H9 (cell line): ENCODE measurements around the gene ADAMTS17. TPM values are rescaled to one million over a fixed set of nuclear protein-coding genes. Genes with fewer than 3 reads are reported as not detected.

Source experiments
- DNase-seq: peaks from one replicate; pipeline ENCODE4 v3.0.0-alpha.2; 2017
- H2AFZ ChIP-seq: one replicate; pipeline ENCODE4 v1.6.1; 2013; ENCODE audit warnings: mild to moderate bottlenecking, low read length, control low read depth, moderate library complexity
- H2AK5ac ChIP-seq: 2 replicates; pipeline ENCODE4 v1.6.1; 2013; ENCODE audit warnings: low read length, control low read depth, mixed read lengths; ENCODE audit not compliant: insufficient read length
- H2BK120ac ChIP-seq: one replicate; pipeline ENCODE4 v1.6.1; 2013; ENCODE audit warnings: low read depth, mild to moderate bottlenecking, low read length, control low read depth, inconsistent platforms; ENCODE audit not compliant: poor library complexity, severe bottlenecking
- H2BK12ac ChIP-seq: 2 replicates; pipeline ENCODE4 v1.6.1; 2013; ENCODE audit warnings: low read length, control low read depth, mixed read lengths, low read depth; ENCODE audit not compliant: insufficient read length
- H2BK15ac ChIP-seq: 2 replicates; pipeline ENCODE4 v1.6.1; 2013; ENCODE audit warnings: low read depth, low read length, control low read depth
- H2BK20ac ChIP-seq: one replicate; pipeline ENCODE4 v1.6.1; 2013; ENCODE audit warnings: low read depth, mild to moderate bottlenecking, low read length, control low read depth, inconsistent platforms; ENCODE audit not compliant: poor library complexity, severe bottlenecking
- H2BK5ac ChIP-seq: 2 replicates; pipeline ENCODE4 v1.6.1; 2013; ENCODE audit warnings: low read length, control low read depth, mixed read lengths; ENCODE audit not compliant: insufficient read length
- H3K14ac ChIP-seq: 2 replicates; pipeline ENCODE4 v1.6.1; 2013; ENCODE audit warnings: low read length, control low read depth; ENCODE audit not compliant: insufficient read depth
- H3K18ac ChIP-seq: 2 replicates; pipeline ENCODE4 v1.6.1; 2013; ENCODE audit warnings: low read depth, mild to moderate bottlenecking, mixed read lengths, low read length, control low read depth; ENCODE audit not compliant: insufficient read length
- H3K23ac ChIP-seq: 2 replicates; pipeline ENCODE4 v1.6.1; 2013; ENCODE audit warnings: low read length, control low read depth, mixed read lengths, low read depth; ENCODE audit not compliant: insufficient read length
- H3K23me2 ChIP-seq: 2 replicates; pipeline ENCODE4 v1.6.1; 2013; ENCODE audit warnings: low read depth, mild to moderate bottlenecking, mixed read lengths, low read length, control low read depth; ENCODE audit not compliant: insufficient read length, poor library complexity, severe bottlenecking
- H3K27ac ChIP-seq: 2 replicates; pipeline ENCODE4 v1.5.1; 2013; ENCODE audit warnings: low read length, control low read depth, mixed read lengths, low read depth; ENCODE audit not compliant: insufficient read length
- H3K27me3 ChIP-seq: 2 replicates; pipeline ENCODE4 v1.6.1; 2013; ENCODE audit warnings: low read length, control low read depth, inconsistent platforms; ENCODE audit not compliant: insufficient read depth
- H3K4ac ChIP-seq: 2 replicates; pipeline ENCODE4 v1.6.1; 2013; ENCODE audit warnings: low read depth, mild to moderate bottlenecking, control low read depth, inconsistent platforms, low read length, moderate library complexity
- H3K4me1 ChIP-seq: 2 replicates; pipeline ENCODE4 v1.6.1; 2013; ENCODE audit warnings: low read length, control low read depth, inconsistent platforms; ENCODE audit not compliant: insufficient read depth
- H3K4me2 ChIP-seq: 2 replicates; pipeline ENCODE4 v1.6.1; 2013; ENCODE audit warnings: low read length, control low read depth, mixed read lengths; ENCODE audit not compliant: insufficient read length, insufficient read depth
- H3K56ac ChIP-seq: 2 replicates; pipeline ENCODE4 v1.6.1; 2013; ENCODE audit warnings: low read depth, mild to moderate bottlenecking, mixed read lengths, low read length, control low read depth; ENCODE audit not compliant: insufficient read length
- H3K79me1 ChIP-seq: 2 replicates; pipeline ENCODE4 v1.6.1; 2013; ENCODE audit warnings: low read depth, mild to moderate bottlenecking, moderate library complexity, low read length, control low read depth, inconsistent platforms; ENCODE audit not compliant: insufficient read depth, poor library complexity, severe bottlenecking
- H3K79me2 ChIP-seq: 2 replicates; pipeline ENCODE4 v1.6.1; 2013; ENCODE audit warnings: low read length, control low read depth, inconsistent platforms; ENCODE audit not compliant: insufficient read depth
- H3K9ac ChIP-seq: 2 replicates; pipeline ENCODE4 v1.6.1; 2013; ENCODE audit warnings: low read length, control low read depth, mixed read lengths; ENCODE audit not compliant: insufficient read length; ENCODE audit errors: extremely low read depth
- H3K9me3 ChIP-seq: one replicate; pipeline ENCODE4 v1.6.1; 2013; ENCODE audit warnings: low read depth, low read length, inconsistent platforms; ENCODE audit not compliant: control insufficient read depth
- H3T11ph ChIP-seq: one replicate; pipeline ENCODE4 v1.6.1; 2013; ENCODE audit warnings: mild to moderate bottlenecking, low read length, control low read depth, inconsistent platforms
- H4K20me1 ChIP-seq: one replicate; pipeline ENCODE4 v1.6.1; 2013; ENCODE audit not compliant: control insufficient read depth, insufficient read length, insufficient read depth
- H4K5ac ChIP-seq: 2 replicates; pipeline ENCODE4 v1.6.1; 2013; ENCODE audit warnings: low read depth, mild to moderate bottlenecking, mixed read lengths, low read length, control low read depth; ENCODE audit not compliant: insufficient read length
- H4K8ac ChIP-seq: replicated peaks from 2 replicates; pipeline ENCODE4 v1.6.1; 2013; ENCODE audit warnings: low read length, control low read depth, mixed read lengths, low read depth; ENCODE audit not compliant: insufficient read length
- H4K91ac ChIP-seq: 2 replicates; pipeline ENCODE4 v1.6.1; 2013; ENCODE audit warnings: low read depth, mild to moderate bottlenecking, moderate library complexity, mixed read lengths, low read length, control low read depth; ENCODE audit not compliant: insufficient read length
- H3K27ac Mint-ChIP-seq, 3 experiments: 2 replicates in 2 of 3; 3 replicates in 1 of 3; pipeline ENCODE4 v1.8.0; 2020 to 2021; ENCODE audit warnings: mixed read lengths in 3 of 3, mild to moderate bottlenecking in 1 of 3, moderate library complexity in 1 of 3
- H3K27me3 Mint-ChIP-seq: 2 replicates; pipeline ENCODE4 v1.8.0; 2021; ENCODE audit warnings: low read depth, mild to moderate bottlenecking, moderate library complexity, mixed read lengths
- H3K36me3 Mint-ChIP-seq, 3 experiments: 2 replicates in 2 of 3; 3 replicates in 1 of 3; pipeline ENCODE4 v1.8.0; 2020 to 2021; ENCODE audit warnings: low read depth in 3 of 3, mixed read lengths in 3 of 3; ENCODE audit not compliant: insufficient read depth in 1 of 3
- H3K4me1 Mint-ChIP-seq, 2 experiments: 2 replicates each; pipeline ENCODE4 v1.8.0; 2020; ENCODE audit warnings: mixed read lengths in 2 of 2
- H3K4me3 Mint-ChIP-seq, 2 experiments: 2 replicates in 1 of 2; 3 replicates in 1 of 2; pipeline ENCODE4 v1.8.0; 2020 to 2021; ENCODE audit warnings: mild to moderate bottlenecking in 2 of 2, mixed read lengths in 2 of 2, moderate library complexity in 1 of 2
- H3K9me3 Mint-ChIP-seq, 2 experiments: 2 replicates in 1 of 2; 3 replicates in 1 of 2; pipeline ENCODE4 v1.8.0; 2020; ENCODE audit warnings: mild to moderate bottlenecking in 2 of 2, mixed read lengths in 2 of 2, moderate library complexity in 1 of 2
- WGBS: extraction: QIAGEN DNeasy Blood & Tissue Kit; methylation state at CpG from one replicate; pipeline ENCODE4 v1.1.7; 2013; ENCODE audit warnings: missing lambda C conversion rate, low lambda C conversion rate, mixed read lengths; ENCODE audit not compliant: insufficient read length; ENCODE audit errors: extremely low coverage; 5-methylcytosine and 5-hydroxymethylcytosine counted together
- total RNA-seq: library from RNA; stranded (reverse); gene quantifications from 2 replicates; pipeline ENCODE4 v1.2.1, GENCODE V29; 2021
- TF ChIP-seq, protein P1 (sequence below): fragments of 200-600 bp; sonication (generic); conservative IDR thresholded peaks from 3 replicates; pipeline ENCODE4 v1.8.0; 2021; ENCODE audit warnings: antibody characterized with exemption, mild to moderate bottlenecking

The ADAMTS17 gene
- total RNA-seq, 1 experiment from 2014 or later, result 2.9 TPM

DNA sequence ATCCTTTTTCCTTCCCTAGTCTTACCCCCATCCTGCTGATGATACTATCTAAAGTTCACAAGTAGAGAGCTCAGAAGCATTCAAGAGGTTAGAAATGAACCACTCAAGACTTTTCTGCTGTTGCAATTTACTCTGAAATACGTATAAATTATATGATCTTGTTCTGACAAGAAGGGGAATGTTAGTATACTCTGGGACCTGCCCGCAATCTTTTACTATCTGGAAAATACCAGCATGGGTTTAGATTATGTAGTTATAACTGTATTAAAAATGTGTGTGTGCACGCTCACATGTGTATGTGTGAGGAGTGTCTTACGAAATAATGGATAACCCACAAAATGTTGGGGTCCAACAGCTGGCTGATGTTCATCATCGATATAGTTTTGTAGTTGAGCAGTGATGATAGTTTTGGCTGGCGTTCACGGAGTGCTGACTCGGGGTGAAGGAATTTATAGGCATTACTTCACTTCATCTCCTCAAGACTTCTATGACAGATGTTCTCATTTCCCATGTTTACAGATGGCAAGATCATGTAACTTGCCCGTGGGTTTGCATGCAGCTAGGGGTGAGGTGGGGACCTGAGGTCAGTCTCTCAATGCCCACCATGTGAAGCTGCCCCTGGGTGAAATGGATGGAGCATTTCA, 311.1 kb downstream of the ADAMTS17 start:
- no peaks in the 10 kb centered on the region for H3K79me1 ChIP-seq
- H3K36me3 Mint-ChIP-seq, result peaks cover 5 to 20% (median 9%) of the 10 kb centered on the region in 3 experiments; a peak in 6 of 7 replicates
- TF ChIP-seq, protein P1, sequence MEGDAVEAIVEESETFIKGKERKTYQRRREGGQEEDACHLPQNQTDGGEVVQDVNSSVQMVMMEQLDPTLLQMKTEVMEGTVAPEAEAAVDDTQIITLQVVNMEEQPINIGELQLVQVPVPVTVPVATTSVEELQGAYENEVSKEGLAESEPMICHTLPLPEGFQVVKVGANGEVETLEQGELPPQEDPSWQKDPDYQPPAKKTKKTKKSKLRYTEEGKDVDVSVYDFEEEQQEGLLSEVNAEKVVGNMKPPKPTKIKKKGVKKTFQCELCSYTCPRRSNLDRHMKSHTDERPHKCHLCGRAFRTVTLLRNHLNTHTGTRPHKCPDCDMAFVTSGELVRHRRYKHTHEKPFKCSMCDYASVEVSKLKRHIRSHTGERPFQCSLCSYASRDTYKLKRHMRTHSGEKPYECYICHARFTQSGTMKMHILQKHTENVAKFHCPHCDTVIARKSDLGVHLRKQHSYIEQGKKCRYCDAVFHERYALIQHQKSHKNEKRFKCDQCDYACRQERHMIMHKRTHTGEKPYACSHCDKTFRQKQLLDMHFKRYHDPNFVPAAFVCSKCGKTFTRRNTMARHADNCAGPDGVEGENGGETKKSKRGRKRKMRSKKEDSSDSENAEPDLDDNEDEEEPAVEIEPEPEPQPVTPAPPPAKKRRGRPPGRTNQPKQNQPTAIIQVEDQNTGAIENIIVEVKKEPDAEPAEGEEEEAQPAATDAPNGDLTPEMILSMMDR, result no peak
- H2BK12ac ChIP-seq, result no peak overlapping the region
- no peak overlapping the region for H3K14ac ChIP-seq
- no peak overlapping the region for H2AFZ ChIP-seq
- H4K20me1 ChIP-seq, result no peaks in the 10 kb centered on the region
- no peak overlapping the region for H3K23ac ChIP-seq
- no peaks in the 10 kb centered on the region for H3K4me1 Mint-ChIP-seq
- H2BK120ac ChIP-seq, result no peak overlapping the region
- no peaks in the 10 kb centered on the region for H3K79me2 ChIP-seq
- H3K4me1 ChIP-seq, result no peaks in the 10 kb centered on the region
- H3K4ac ChIP-seq, result no peak overlapping the region
- H3T11ph ChIP-seq, result no peak overlapping the region
- H3K9me3 ChIP-seq, result peaks cover 5% of the 10 kb centered on the region
- no peak overlapping the region for H4K91ac ChIP-seq
- peaks cover 4% of the 10 kb centered on the region for H3K27me3 Mint-ChIP-seq
- DNase-seq, result no peak
- H4K8ac ChIP-seq, result no peak overlapping the region
- H3K9ac ChIP-seq, result no peak overlapping the region
- no peak overlapping the region for H4K5ac ChIP-seq
- no CpG with 5 or more reads among the region's 9 CpGs for WGBS
- H3K27me3 ChIP-seq, result no peaks in the 10 kb centered on the region
- H3K18ac ChIP-seq, result no peak overlapping the region
- H2BK15ac ChIP-seq, result no peak overlapping the region
- no peak overlapping the region for H3K27ac ChIP-seq
- H3K56ac ChIP-seq, result no peak overlapping the region
- H2BK5ac ChIP-seq, result no peak overlapping the region
- H2AK5ac ChIP-seq, result no peak overlapping the region
- H3K9me3 Mint-ChIP-seq, result peaks cover 12 to 14% of the 10 kb centered on the region in 2 experiments
- no peak overlapping the region for H3K27ac Mint-ChIP-seq
- no peak overlapping the region; a peak in 1 of 5 replicates for H3K4me3 Mint-ChIP-seq
- no peaks in the 10 kb centered on the region for H3K23me2 ChIP-seq
- no peak overlapping the region for H2BK20ac ChIP-seq
- H3K4me2 ChIP-seq, result no peak overlapping the region
